GM19099 (cell line): ENCODE measurements around the gene INVS.

Source experiments
- POLR2A ChIP-seq: IDR thresholded peaks from 3 replicates; pipeline ENCODE4 v1.6.1; 2011; ENCODE audit warnings: low read depth; ENCODE audit not compliant: insufficient read length; ENCODE audit errors: extremely low read depth

INVS gene

DNA sequence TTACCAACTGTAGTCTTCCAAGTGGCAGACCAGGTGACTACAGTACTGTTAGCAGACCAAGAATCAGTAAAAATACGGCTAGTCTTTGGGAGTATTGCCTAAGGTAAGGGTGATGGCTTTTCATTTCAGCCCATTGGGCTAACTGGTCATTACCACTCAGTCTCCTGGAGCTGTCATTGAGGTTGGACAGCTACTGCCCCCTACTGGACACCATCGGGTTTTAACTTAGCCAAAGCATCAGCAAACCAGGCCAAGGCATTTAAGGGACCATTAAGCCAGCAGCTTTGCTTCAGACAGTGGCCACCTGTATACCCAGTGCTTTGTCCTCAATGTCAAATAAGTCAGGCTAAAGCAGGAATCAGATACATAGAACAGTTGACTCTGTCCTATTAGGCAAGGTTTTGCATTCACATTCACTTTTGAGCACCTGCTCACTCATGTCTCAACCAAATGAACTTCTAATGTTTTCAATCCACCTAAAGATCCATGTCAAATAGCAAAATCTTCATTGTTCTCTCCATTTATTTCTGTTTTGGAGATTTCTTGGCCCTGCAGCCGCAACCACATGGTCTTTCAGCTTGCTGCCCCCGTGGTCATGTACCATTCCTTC lies 117.2 kb downstream of the INVS start:
- no peak for TF ChIP-seq POLR2A

DNA sequence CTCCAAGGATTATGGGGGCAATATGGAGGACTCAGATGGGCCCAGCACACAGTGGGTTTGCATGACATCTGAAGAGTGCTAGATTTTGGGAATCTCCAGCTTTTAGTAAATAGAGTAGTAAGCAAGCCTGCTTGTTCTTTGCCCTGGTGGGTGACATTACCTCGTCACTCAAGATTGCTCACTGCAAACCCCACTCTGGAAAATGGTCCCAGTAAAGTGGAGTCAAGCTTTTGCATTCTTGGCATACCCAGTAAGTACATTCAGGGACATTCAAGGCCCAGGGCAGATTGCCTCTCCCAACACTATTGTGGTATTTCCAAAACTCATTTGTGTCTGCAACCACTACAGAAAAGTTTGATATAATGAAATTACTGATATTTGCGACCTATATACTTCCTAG lies 118.5 kb downstream of the INVS start:
- TF ChIP-seq POLR2A, result no peak

- no peak for TF ChIP-seq POLR2A
These were observed 120.3 kb downstream of the INVS start for GRCh38 chr9:100219347-100219746.

- no peak for TF ChIP-seq POLR2A
These were observed 121.9 kb downstream of the INVS start for GRCh38 chr9:100220936-100221335.

- no peak for TF ChIP-seq POLR2A
These were observed 122.5 kb downstream of the INVS start for GRCh38 chr9:100221538-100221937.

DNA sequence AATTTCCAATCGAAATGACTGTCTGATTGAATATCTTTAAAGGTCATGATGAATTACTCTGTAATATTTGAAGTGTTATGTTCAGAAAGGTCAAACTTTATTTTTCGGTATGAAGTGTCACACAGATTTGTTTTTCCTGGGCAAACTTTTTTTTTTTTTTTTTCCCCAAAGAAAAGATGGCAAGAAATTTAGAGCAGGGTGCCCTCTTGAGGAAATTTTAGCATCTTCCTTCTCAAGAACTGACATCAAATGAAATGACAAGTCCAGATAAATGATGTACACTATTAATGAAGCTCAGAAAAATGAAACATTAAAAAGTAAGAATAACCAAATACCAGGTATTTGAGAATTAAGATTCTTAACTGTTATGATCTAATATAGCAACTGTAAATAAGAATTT lies 123.6 kb downstream of the INVS start:
- no peak for TF ChIP-seq POLR2A

- TF ChIP-seq POLR2A, result no peak
These were observed 128.6 kb downstream of the INVS start for GRCh38 chr9:100227636-100228035.

DNA sequence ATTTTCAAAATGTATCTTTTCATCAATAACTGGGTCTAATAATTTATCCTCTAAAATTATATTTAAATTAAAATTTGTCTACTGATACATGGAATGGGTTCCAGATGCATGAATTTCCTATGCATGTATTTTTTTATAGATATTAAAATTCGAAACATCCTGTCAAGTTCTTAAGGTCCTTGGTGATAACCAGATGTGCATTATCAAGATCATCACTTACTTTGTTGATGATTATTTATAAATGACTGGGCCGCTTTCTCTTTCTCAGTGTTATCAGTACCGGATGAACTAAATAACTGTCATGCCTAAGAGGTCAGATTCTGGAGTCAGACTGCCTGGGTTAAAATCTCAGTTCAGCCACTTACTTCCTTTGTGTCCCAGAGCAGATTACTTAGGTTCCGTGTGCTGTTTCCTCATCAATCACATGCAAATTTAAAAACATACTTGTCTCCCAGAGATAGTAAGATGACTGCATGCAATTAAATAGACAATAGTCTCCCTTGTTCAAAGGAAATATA lies 129.4 kb downstream of the INVS start:
- TF ChIP-seq POLR2A, result no peak

DNA sequence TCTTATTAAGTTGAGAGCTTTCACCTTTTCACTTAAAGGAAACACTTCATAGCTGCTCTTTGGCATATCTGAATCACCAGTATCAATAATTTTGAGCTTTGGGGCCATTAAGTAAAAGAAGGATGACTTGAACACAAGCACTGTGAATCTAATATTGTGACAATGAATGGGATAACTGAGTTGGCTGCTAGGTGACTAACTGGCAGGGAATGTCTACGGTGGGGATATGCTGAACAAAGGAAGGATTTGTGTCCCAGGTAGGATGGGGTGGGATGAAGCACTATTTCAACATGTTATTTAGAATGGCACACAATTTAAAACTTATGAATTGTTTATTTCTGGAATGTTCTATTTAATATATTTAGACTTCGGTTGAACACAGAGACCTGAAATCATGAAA lies 130.1 kb downstream of the INVS start:
- TF ChIP-seq POLR2A, result no peak

- TF ChIP-seq POLR2A, result no peak
These were observed 130.5 kb downstream of the INVS start for GRCh38 chr9:100229561-100229960.

DNA sequence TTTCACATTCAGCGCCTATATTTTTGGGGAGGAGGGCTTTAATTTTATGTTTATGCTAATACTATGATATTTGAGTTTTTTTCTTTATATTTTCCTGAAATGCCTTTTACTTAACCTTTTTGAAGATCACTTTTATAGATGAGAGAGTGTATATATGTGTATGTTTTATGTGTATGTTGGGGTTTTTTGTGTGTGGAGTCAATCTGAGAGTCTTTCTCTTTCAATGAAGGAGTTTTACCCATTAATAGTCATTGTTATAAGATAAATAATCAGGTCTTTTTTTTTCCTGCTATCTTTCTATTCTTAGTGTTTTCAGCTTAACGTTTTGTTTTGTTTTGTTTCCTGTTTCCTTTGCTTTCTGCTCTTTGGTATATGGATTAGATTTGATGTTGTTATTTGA lies 141.5 kb downstream of the INVS start:
- no peak for TF ChIP-seq POLR2A

- TF ChIP-seq POLR2A, result no peak
These were observed 168.2 kb downstream of the INVS start for GRCh38 chr9:100267211-100267610.

DNA sequence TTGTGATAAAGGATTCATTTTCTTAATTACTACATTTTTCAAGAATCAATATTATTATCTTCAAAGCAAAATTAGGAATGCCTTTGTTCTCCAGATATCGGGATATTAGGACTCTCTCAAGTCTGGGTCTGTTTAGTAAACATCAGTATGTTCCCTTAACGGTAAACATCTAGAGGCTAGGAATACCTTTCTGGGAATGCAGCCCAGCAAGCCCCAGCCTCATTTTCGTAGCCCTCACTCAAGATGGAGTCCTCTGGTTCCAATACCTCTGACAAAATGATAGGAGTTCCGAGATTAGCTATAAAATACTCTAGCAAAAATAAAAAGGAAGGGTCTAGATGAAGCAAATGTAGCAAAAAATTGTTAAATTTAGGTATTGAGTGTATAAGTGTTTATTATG lies 169.2 kb downstream of the INVS start:
- TF ChIP-seq POLR2A, result no peak

GRCh38 chr9:100269656-100270055 lies 170.6 kb downstream of the INVS start:
- no peak for TF ChIP-seq POLR2A

DNA sequence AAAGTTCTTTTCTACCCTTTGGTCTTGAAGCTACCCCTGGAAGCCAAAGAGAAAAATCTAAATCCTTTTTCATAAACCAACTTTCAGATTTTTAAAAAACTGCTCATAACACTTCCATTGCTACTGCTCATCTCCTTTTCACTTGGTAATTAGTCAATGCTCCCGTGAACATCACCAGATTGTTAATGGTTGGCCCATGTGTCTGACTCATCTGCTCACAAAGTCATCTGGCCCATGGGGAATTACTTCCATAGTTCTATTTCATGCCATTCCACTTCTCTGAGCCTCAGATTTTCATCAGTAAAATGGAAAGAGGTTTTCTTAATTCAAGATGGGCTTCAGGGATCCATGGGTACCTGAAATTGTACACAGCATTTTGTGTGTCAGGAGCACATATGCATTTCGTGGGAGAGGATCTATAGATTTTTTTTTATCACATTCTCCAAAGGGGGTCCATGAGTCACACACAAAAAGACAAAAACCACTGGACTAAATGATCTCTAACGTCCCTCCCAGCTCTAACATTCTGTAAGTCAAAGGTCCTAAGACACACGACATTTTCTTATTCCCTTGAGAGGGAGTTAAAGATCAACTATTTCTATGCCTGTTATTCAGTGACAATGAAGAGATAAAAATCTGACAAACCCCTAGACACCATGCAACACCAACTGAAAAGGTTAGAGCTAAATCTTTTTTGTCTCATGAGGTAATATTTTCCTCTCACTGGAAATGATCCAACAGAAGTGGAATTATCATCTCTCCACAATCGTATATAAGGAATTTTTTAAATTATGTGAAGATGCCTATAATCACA lies 178.3 kb downstream of the INVS start:
- TF ChIP-seq POLR2A, result no peak

GRCh38 chr9:100281066-100281465 lies 182.0 kb downstream of the INVS start:
- no peak for TF ChIP-seq POLR2A
